ENCODE results near the gene USF2.
"Not testable (repeated sequence)": the region's sequence is repeated elsewhere in the genome, so short reads cannot be mapped to it uniquely, and the experiment has no call there.

The USF2 gene, protein sequence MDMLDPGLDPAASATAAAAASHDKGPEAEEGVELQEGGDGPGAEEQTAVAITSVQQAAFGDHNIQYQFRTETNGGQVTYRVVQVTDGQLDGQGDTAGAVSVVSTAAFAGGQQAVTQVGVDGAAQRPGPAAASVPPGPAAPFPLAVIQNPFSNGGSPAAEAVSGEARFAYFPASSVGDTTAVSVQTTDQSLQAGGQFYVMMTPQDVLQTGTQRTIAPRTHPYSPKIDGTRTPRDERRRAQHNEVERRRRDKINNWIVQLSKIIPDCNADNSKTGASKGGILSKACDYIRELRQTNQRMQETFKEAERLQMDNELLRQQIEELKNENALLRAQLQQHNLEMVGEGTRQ

DNA sequence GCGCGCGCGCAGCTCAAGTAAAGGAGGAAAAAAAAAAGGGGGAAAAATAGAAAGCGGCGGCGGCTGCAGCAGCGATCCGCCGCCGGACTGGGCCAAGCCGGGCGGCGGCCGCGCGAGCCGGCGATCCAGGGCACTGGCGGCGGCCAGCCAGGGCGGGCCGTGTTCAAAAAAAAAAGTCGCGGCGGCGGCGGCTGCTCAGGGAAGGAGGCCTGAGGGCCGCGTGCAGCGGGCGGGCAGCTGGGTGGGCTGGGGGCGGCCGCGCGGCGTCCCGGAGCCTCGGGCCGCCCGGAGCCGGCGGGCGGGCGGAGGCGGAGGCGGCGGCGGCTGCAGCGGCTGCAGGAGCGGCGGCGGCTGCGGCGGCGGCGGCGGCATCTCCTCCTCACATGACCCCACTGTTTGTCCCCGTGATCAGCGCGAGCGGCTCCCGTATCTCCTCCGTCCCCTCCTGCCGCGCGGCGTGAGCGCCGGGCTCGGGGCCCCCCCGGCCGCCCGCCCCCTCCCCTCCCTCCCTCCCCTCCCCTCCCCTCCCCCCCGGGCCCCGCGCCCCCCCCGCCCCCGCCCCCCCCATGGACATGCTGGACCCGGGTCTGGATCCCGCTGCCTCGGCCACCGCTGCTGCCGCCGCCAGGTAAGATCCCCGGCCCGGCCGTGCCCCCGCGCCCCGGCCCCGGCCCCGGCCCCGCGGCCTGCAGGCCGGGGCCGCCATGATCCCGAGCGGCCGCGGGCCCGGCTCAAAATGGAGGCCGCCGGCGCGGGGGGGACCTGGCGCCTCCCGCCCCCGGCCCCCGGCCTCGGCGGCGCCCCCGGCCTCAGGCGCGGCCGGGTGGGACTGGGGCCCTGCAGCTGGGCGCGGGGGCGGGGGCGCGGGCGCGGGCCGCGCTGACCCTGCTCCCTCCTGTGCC, at the start of gene USF2:
TSS of gene USF2 (plus strand) at position 427 of the 902 bp plus-strand sequence. CDS start at position 567, 140 bp downstream.
- peak; percentile 50 to 61 (median 53) for DNase-seq (ENCODE audit: low read depth in 3 of 3)

DNA sequence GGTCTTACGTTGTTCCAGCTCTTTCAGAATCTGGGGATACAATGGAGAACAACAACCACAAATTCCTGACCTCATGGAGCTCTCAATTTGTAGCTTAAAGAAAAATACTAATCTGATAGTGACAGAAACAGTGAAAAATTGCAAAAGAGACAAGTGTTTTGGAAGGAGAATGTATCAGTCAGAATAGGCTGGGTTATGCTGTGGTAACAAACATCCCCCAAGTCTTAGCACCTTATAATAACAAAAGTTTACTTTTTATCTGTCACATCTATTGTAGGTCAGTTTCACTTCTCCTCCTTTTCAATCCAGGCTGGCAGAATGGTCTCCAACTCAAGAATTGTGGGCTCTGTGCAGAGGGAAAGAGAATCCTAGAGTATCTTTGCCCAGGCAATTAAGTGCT, 49.8 kb upstream of the USF2 start:
- no peak for DNase-seq (ENCODE audit: low read depth in 3 of 3)

DNA sequence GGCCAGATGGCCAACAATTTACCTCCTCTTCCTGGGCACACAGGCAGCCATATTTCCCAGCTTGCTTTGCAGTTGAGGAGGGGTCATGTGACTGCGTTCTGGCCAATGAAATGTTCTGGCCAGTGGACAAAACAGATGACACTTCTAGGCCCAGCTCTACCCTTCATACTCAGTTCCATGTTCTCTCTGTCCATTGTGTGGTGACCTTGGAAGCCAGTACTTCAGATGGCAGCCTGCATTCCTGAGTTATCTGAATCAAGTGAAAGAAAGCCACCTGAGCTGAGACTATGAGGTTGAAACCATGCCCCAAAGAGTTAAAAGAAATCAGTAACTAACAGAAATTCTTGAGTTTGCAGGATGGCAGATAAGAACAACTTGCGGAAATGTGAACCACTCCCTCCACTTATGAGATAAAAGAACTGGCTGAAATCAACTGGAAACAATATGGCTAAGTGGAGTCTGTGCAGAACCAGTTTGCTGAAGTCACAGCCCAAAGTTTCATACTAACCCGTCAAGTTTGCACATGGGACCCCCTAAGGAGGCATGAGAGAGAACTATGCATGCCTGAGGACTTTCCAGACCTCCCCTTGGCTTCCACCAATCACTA, 48.3 kb upstream of the USF2 start:
- no peak for DNase-seq (ENCODE audit: low read depth in 3 of 3)

DNA sequence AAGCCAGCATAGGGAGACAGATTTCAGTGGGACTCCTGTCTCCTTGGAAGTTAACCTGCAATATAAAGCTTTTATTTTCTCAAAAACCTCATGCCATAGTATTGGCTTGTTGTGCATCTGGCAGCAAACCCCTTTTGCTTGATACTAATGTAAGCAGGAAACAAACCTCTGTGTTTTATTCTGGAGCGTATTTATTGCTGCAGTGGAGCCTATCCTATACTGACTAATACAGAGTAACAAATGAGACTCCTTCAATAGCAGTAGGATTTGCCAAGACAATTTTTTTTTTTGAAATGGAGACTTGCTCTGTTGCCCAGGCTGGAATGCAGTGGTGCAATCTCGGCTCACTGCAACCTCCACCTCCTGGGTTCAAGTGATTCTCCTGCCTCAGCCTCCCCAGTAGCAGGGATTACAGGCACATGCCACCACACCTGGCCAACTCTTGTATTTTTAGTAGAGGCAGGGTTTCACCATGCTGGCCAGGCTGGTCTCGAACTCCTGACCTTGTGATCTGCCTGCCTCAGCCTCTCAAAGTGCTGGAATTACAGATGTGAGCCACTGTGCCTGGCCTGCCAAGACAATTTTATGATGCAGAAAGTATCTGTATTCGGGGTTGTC, 47.7 kb upstream of the USF2 start:
- DNase-seq (ENCODE audit: low read depth in 3 of 3) = not testable (repeated sequence)

DNA sequence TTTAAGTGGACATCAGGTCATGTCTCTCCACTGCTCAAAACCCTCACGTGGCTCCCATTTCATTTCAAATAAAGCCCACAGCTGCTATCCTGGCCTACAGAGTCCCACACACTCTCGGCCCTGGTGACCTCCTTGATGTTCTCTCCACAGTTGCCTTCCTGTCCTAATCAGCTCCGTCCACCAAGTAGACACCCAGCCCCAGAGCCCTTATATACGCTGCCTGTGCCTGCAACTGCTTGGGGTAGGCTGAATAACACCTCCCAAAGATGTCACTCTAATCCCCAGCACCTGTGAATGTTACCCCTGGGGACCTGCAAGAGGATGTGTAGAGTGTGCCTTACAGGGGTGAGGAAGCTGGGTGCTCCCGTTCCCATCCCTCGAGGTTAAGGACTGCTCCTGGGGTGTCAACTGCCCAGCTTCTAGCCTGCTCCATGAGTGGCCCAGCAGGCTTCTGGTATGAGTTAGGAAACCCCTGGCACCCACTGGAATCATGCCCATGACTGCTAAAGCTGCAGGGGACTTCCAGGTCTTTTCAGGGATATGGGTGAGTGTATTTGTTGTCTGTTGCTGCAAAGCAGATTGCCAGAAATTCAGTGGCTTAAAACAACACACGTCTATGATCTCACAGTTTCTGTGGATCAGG, 46.3 kb upstream of the USF2 start:
- DNase-seq (ENCODE audit: low read depth in 3 of 3) = no peak

DNA sequence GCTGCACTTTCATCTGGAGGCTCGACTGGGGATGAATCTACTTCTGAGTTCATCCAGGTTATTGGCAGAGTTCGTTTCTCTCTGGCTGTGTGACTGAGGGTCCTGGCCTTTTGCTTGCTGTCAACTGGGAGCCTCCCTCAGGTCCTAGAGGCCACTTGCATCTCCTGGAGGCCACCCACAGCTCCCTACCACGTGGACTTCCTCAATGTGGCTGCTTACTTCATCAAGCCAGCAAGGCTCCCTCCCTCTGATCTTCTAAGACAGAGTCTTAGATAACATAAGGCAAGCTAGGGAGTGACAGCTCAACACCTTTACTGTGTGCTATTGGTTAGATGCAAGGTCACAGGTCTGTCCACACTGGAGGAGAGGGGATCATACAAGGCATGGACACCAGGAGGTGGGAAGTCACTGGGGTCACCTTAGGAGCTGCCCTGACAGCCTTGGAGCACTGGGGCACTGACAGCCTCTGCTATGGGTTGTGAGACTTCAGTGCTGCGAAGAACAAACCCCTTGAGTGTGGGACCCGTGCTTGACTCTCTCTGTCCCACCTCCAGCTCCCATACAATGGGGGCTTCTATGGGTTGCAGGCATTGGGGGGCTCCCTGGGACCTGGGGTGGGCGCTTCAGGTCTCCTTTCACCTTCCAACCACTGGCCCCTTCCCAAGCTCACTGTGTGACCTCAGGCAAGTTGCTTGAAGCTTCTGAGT, 45.5 kb upstream of the USF2 start:
- DNase-seq (ENCODE audit: low read depth in 3 of 3) = no peak

DNA sequence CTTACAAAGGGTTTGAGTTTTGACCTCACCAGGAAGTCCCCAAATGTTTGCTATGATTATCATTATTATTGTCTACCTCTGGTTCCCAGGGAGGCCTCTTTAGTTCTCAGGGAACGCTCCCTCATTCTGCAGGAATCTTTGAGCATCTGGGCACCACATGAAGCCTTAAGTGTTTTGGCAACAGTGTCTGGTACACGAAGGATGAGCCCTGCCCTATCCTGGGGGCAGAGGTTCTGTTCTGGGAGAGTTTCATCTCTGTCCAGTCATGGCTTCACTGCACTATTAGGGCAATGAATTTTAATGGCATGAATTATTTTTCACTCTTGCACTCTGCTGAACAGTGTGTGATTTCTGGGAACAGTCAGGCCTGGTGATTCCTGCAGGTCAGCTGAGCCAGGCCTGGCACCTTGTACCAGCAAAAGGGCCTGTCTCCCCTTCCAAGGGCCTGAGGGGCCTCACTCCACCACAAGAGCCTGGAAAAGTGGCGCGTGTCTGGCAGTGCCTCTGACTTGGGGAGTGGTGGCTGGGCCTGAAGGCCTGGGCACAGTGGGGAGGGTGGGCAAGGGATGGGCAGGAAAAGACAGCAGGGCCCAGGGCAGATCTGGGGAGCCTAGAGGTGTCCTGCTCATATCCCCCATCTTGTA, 44.8 kb upstream of the USF2 start:
- DNase-seq (ENCODE audit: low read depth in 3 of 3) = no peak

DNA sequence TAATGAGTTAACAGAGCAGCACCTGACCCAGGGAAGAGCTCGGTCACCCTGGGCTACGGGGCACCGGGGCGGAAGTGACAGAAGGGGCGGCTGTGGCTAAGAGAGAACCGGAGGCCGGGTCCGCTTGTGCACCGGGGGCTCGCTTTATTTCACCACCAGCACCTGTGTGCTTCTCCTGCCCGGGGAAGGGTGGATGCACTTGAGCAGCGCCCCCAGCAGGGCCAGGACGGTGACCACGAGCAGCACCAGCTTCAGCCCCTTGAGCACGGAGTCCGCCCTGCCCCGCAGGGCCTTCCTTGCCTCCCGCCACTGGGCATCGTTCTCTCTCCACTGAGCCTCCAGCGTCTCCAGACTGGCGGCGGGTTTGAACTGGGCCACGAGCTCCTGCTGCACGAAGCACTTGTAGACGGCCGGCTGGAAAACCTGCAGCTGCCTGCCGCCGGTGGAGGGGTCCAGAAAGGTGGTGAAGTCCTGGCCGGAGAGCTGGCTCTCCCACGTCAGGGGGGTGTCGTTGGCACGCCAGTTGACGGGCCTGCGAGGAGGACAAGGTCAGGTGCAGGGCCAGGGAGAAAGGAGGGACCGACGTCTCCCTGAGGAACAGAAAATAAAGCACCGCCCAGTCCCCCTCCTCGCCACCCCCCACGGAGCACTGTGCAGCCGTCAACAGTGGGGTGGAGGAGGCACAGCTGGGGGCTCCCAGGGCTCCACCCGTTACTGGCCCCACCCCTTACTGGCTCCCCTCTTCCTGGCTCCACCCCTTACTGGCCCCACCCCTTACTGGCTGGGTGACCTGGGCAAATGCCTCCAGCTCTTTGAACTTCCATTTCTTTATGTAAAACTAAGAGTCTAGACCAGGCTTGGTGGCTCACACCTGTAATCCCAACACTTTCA, 43.8 kb upstream of the USF2 start:
- no peak for DNase-seq (ENCODE audit: low read depth in 3 of 3)

DNA sequence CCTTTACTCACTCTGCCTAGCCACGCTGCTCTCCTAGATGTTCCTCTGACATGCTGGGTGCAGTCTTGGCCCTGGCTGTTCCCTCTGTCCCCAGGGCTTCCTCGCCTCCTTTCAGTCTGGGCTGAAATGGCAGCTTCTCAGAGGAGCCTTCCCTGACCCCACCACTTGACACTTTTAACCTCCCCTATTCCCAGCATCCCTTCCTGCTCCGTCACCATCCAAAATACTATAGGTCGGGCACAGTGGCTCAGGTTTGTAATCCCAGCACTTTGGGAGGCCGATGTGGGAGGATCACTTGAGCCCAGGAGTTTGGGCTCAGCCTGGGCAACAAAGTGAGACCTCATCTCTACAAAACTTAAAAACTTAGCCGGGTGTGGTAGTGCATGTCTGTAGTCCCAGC, 42.8 kb upstream of the USF2 start:
- DNase-seq (ENCODE audit: low read depth in 3 of 3) = no peak

DNA sequence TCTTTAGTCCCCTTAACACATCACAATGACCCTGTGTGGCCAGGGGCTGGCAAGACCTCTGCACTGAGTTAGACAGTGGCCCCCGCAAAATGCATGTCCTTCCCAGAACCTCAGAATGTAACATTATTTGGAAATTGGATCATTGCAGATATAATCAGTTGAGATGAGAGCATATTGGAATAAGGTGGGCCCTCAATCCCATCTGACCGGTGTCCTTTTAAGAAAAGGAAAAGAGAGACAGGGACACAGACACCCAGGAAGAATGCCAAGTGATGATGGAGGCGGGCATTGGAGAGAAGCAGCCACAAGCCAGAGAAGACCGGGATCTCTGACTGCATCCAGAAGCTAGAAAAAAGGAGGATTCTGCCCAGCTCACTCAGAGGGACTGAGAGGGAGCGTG, 42.0 kb upstream of the USF2 start:
- no peak for DNase-seq (ENCODE audit: low read depth in 3 of 3)

DNA sequence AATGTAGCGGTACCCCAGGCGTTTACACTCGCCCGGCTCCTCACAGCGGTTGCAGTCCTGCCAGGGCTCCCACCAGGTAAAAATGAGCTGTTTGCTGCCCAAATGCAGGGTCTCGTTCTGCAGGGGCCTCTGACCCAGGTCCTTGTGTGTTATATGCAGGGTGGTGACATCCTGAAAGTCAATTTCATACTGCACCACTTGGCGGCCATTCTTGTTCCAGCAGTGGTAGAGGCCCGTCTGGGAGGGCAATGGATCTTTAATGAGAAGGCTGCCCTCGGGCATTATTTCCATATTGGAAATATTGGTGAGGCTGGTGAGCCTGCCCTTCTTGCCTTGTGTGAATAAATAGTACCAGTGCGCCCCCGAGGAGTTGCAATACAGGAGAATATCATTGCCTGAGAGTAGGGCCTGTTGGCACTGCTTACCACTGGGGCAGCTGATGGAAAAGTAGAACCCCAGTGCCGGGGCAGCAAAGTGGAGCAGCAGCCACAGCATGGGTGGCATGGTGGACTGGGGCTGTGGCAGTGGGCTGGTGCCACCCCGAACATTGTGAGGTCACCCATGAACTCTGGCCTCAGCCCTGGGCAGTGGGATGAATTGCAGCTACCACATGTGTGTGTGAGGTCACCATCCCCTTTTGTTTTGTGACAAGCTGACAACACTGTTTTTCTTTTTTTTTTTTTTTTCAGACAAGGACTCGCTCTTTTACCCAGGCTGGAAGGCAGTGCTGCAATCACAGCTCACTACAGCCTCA, 40.4 kb upstream of the USF2 start, which contains the start of gene FAM187B:
TSS of gene FAM187B (minus strand) at position 563 of the 754 bp plus-strand sequence. CDS start at position 504, 59 bp downstream.
- DNase-seq (ENCODE audit: low read depth in 3 of 3) = no peak

DNA sequence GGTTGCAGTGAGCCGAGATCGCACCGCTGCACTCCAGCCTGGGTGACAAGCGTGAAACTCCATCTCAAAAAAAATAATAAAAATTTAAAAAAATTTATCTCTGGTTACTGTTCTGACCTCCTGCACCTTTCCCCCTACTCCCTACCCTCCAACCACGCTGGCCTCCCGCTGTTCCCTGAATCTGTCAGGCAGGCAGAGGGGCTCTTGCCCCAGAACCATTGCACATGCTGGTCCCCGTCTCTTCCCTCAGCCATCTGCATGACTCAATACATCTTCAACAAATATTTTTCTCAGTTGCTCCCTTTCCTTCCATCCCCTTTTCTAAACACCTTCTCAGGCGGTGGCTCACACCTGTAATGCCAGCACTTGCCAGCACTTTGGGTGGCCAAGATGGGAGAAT, 39.2 kb upstream of the USF2 start:
- DNase-seq (ENCODE audit: low read depth in 3 of 3) = no peak

DNA sequence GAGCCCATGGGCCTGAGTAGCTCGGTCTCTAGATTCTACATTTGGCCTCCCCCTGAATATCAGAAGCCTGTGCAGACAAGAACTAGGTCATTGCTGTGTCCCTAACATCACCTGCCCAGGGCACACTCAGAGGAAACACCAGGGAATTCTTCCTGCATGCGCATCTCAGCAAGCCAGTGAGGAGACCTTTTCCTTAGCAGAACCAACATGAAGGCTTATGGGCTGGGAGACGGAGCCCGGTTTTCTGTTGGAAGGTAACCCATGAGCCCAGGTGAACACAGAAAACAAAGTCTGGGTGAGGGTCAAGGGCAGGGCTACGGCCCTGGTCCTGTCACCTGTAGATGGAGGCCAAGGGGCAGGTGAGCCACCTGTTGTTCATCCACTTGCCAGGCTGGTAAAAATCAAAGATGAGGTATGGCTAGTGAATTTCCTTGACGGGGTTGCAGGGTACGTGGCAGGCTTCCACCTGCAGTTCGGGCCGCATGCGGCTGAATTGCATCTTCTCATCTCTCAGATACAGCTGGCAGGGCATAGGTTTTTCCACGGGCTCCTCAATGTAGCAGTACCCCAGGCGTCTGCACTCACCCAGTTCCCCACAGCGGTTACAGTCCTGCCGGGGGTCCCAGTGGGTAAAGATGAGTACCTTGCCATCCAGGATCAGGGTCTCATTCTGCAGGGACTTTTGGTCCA, 36.7 kb upstream of the USF2 start:
- no peak for DNase-seq (ENCODE audit: low read depth in 3 of 3)

DNA sequence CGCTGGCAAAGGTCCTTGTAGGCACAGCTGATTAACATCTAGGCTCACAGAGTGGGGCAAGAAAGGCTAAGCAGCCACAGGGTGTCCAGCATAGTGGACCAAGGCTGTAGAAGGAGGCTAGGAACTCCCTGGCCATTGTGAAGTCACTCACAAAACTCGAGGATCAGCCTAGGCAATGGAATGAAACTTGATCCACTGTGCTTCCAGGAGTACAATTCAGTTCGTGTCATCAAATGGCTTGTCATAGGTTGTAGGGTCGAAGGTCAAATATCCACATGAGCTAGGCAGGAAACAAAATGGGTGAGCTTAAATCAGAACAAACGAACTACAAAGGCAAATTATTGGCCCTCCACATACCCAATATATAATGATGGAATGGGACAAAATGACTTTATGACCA, 35.9 kb upstream of the USF2 start:
- DNase-seq (ENCODE audit: low read depth in 3 of 3) = no peak

DNA sequence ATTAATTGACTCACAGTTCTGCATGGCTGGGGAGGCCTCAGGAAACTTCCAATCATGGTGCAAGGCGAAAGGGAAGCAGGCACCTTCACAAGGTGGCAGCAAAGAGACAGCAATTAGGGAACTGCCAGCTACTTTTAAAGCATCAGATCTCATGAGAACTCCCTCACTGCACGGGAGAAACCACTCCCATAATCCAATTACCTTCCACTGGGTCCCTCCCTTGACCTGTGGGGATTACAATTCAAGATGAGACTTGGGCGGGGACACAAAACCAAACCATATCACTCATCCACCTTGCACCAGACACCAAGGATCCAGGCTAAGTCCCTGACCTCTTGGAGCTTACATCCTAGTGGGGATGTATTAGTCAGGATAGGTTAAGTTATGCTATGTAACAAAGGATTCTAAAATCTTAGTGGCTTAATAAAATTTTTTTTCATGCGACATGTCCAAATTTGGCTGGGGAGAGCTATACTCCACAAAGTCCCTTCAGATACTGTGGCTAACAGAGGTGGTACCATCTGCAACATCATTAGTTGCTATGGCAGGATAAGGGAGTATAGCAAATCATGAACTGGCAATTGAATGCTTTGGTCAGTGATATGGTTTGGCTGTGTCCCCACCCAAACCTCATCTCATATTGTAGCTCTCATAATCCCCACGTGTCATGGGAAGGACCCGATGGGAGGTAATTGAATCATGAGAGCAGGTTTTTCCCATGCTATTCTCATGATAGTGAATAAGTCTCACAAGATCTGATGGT, 31.9 kb upstream of the USF2 start:
- no peak for DNase-seq (ENCODE audit: low read depth in 3 of 3)

DNA sequence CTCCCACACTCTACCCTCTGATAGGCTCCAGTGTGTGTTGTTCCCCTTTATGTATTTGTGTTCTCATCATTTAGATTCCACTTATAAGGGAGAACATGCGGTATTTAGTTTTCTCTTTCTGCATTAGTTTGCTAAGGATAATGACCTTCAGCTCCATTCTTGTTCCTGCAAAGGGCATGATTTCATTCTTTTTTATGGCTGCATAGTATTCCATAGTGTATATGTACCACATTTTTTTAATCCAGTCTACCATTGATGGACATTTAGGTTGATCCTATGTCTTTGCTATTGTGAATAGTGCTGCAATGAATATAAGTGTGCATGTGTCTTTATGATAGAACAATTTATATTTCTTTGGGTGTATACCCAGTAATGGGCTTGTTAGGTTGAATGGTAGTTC, 29.2 kb upstream of the USF2 start:
- DNase-seq (ENCODE audit: low read depth in 3 of 3) = not testable (repeated sequence)

DNA sequence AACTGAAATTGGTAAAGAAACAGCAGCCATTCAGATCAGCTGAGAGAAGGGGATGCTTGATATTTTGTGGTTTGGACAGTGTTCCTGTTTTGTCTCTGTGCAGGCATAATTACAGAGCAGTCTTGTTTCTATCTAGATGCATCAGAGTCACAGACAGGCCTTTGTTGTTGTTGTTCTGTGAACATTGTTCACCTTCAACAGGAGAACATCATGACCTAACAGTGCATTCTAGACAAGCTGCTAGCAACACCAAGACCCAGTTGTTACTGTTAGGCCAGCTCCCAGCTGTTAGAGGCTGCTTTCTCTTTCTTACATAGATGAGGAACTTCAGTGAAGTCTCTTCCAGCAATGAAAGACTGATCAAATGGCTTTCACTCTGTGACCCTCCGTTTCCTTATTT, 28.4 kb upstream of the USF2 start:
- no peak for DNase-seq (ENCODE audit: low read depth in 3 of 3)
